Esophagus squamous epithelium (tissue), 4 donors: ENCODE measurements around the gene RNF157.

ENCODE experiments used
- CTCF ChIP-seq, 6 experiments: fragments of 450-650 bp in 4 of 6; fragments of 200-600 bp in 2 of 6; sonication (generic) in 2 of 6; IDR thresholded peaks; one replicate each; pipeline ENCODE4 v1.5.1; 2016 to 2019; ENCODE audit warnings: antibody characterized with exemption in 6 of 6, mild to moderate bottlenecking in 4 of 6, moderate library complexity in 4 of 6
- POLR2A ChIP-seq, 4 donors: fragments of 450-650 bp; IDR thresholded peaks; one replicate each; pipeline ENCODE4 v1.6.1; 2017; ENCODE audit warnings: antibody characterized with exemption in 4 of 4, mild to moderate bottlenecking in 4 of 4, moderate library complexity in 3 of 4

- TF ChIP-seq CTCF (IDR thresholded peaks at IDR 0.05) = no peak
- TF ChIP-seq POLR2A (IDR thresholded peaks at IDR 0.05) = no peak
Measured at GRCh38 chr17:76104140-76104895, 136.0 kb downstream of the RNF157 start.
